Limb (tissue), 2 donors: ENCODE measurements around the gene GNA12.
A peak's percentile ranks its signal among the peaks of the same experiment; 100 is the strongest.

Experiments used
- DNase-seq, 2 donors: peaks; one replicate each; pipeline ENCODE4 v3.0.0-alpha.2; 2016; ENCODE audit errors: extremely low spot score in 2 of 2

Gene GNA12

DNA sequence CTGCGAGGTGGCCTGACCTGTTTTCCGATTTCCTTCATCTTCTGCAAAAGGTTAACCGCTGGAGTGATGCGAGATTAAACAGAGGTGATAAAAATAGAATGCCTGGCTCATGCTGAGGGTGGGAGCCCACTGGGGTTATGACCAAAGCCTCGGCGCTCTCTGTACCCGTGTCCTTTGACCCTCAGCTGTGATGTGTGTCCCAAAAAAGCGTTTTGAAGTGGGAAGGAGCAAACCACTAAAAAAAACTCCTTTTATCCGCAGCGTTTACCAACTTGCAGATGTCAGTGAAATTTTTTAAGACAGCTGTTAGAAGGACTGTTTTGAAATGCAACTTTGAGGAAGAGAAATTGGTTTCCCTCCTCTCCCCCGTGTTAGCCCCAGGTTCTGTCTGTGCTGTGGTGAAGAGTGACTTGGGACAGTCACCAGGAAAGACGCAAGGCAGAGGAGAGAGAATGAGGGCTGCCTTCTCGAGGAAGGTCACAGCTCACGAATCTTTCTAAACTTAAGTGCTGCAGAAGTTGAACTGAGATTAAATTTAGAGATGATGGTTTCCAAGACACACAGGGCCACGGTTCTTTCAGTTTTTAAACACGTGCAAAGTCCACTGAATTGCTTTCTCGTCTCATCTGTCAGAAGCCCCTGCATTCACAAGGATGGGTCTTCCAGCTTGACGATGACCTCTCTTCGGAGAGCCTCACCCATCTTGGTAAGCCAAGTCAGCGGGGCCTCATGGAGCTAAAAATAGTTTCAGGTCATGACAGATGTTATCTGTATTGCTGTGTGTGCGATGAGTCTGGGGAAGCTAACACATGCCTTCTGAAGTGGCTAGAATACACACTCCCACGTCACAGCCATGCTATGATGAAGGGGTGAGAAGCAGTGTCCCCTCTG lies 128.5 kb downstream of the GNA12 start:
- no peak for DNase-seq

DNA sequence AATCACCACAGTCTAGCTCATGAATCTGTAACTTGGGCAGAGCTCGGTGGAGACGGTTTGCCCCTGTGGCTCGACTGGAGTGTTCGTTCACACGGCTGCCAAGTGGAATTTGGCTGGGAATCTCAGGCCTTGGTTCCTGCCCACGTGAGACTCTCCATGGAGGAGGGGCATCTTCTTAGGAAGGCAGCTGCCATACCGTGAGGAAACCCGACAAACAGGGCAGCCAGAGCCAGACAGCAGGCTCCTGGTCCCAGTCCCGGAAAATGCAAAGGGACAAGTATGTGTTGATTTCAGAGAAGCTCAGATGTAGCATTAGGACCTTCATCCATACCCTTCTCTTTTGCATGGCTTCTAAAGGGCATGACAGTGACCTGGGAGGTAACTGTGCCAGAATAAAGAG lies 129.5 kb downstream of the GNA12 start:
- DNase-seq, result no peak

GRCh38 chr7:2713978-2714377 lies 130.1 kb downstream of the GNA12 start:
- no peak for DNase-seq

- no peak for DNase-seq
Observed at GRCh38 chr7:2713370-2713769, 130.7 kb downstream of the GNA12 start.

GRCh38 chr7:2711895-2712675 lies 132.0 kb downstream of the GNA12 start:
- DNase-seq, result no peak

- no peak for DNase-seq
Observed at GRCh38 chr7:2710901-2711551, 133.1 kb downstream of the GNA12 start.

DNA sequence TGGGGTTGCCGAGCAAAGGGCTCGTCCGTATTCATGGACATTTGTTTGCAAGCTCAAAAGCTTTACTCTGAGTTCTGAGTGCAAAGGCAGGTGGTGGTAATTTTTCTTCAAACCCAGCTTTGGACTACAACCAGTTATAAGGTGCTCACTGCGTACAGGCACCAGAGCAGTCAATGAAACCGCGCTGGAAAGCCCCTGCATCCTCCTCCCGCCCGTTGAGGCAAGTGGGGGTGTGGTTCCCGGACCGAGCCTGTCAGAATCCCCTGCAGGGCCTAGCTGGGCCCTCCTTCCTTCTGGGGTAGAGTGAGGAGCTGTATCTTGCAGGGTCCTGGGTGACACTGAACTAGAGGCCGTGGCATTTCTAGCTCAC lies 133.8 kb downstream of the GNA12 start:
- no peak for DNase-seq

- DNase-seq, result peak; percentile 37 to 80
Observed at GRCh38 chr7:2709553-2710285, 134.4 kb downstream of the GNA12 start.

- DNase-seq, result peak in 1 of 2 donors; percentile 30
Observed at GRCh38 chr7:2708547-2709310, 135.4 kb downstream of the GNA12 start.

DNA sequence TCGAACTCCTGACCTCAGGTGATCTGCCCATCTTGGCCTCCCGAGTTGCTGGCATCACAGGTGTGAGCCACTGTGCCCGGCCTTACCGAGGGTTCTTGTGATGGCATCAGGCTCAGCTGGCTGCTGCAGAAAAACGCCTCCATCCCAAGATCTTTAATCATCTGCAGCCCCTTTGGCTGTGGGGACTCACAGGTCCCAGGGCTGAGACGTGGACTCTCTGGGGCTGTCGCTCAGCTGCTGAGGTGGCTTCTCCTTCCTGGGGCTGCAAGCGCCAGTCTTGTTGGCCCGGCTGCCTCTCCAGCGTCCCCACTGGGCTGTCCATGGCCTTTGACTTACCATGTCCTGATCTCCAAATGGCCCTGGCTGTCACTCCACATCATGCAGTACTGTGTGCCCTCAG lies 136.1 kb downstream of the GNA12 start:
- no peak for DNase-seq

DNA sequence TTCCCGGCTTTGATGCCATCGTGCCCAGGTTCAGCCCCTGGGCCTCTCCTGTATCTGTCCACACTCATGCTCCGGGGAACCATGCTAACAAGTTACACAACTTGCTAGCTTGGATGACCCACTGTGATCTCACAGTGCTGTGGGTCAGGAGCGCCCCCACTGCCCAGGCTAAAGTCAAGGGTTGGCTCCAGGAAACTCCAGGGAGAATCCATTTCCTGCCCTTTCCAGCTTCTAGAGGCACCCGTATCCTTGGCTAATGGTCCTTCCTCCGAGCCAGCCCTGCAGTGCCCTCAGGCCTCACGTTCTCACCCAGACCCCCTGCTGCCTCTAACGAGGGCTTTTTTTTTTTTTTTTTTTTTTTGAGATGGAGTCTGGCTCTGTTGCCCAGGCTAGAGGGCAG lies 136.6 kb downstream of the GNA12 start:
- no peak for DNase-seq

DNA sequence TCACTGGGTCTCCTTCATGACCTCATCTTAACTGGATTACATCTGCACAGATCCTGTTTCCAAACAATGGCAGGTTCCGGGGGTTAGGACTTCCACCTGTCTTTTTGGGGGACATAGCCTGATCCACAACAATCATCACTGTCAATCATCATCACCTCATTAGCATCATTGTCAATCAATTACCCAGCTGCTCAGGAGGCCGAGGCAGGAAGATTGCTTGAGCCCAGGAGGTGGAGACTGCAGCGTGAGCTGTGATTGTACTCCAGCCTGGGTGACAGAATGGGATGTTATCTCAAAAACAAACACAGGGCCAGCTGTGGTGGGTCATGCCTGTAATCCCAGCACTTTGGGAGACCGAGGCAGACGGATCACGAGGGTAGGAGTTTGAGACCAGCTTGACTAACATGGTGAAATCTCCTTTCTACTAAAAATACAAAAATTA lies 137.4 kb downstream of the GNA12 start:
- DNase-seq, result no peak

DNA sequence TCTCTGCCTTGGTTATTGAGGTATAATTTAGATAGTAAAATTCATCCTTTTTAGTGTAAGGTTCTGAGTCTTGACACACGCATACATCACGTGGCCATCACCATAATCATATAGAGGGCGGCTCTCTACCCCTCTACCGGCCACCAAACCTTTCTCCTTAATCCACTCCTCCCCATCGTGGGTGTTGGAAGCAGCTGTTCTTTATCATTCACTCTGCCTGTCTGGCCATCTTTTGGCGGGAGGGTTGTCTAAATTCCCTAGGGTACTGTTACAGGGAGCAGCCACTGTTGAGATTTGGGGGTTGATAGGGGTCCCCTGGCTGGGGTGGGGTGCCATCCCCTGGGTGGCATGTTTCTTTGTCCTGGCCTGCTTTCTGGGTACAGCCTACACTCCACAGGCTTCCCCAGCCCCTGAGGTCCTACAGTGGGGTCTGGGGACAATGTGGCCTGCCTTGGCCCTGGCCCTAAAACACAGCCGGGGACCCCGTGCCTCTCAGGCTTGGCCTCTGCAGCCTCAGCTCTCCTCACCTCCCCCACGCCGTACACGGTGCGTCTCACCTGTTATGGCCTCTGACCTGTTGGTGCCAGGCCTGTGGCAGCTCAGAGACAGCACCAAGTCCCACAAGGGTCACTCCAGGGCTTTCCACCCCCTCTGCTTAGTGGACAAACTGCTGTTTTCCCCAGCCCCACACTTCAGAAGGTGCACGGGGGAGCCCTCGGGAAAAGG lies 138.6 kb downstream of the GNA12 start:
- no peak for DNase-seq

- DNase-seq, result no peak
Observed at GRCh38 chr7:2702594-2702957, 141.5 kb downstream of the GNA12 start.

GRCh38 chr7:2701832-2702593 lies 142.1 kb downstream of the GNA12 start:
- DNase-seq, result no peak

DNA sequence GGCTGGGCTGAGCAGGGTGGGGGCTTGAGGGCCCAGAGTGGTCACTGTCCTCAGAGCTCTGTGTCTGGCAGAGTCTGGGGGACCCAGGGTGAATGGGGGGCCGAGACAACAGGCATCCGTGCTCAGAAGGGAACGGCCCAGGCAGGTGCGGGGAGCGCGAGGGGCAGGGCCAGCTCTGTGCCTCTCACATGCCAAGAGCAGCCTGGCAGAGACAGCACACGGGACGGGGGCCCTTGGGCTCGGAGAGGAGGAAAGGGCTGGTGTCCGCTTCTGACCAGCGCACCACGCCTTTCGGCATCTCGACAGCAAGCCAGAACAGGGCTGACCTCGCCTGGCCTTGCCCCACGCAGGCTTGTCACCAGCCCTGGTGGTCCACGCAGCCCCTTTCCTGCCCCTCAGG lies 142.7 kb downstream of the GNA12 start:
- no peak for DNase-seq

- DNase-seq, result no peak
Observed at GRCh38 chr7:2700141-2700850, 143.8 kb downstream of the GNA12 start.

DNA sequence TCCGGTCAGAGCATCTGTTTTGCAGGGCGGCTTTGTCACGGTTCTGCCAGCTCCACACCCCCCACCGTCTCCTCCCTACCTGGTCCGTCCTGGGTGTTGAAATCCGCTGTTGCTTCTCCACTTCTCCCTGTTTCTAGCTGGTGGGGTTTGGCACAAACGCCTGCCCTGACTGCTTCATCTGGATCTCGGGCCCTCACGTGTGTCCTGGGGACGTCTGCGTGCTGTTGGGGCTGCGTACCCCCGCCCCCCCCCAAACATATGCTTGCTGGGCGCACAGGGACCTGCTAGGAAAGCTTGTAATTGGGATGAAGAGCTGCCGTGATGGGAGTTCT lies 144.9 kb downstream of the GNA12 start:
- no peak for DNase-seq
